Umbilical cord (tissue), 2 donors: ENCODE measurements around the gene CAMK2B. TPM values are rescaled to one million over a fixed set of nuclear protein-coding genes. Genes with fewer than 3 reads are reported as not detected.

Source experiments
- DNase-seq: peaks from one replicate; pipeline ENCODE4 v3.0.0-alpha.2; 2015; ENCODE audit warnings: low spot score
- total RNA-seq: library from RNA; depleted of rRNA; stranded (reverse); fragments of >200 nt; gene quantifications from one replicate; pipeline ENCODE4 v1.2.3, GENCODE V29; 2014; ENCODE audit warnings: low replicate concordance; ENCODE audit not compliant: insufficient read depth

The CAMK2B gene
- total RNA-seq, 1 donor from 2014 or later: not detected

- no peak for DNase-seq
Observed at GRCh38 chr7:44287488-44288380, 37.7 kb downstream of the CAMK2B start.

- DNase-seq: no peak
Observed at GRCh38 chr7:44286618-44287487, 38.5 kb downstream of the CAMK2B start.

- no peak for DNase-seq
Observed at GRCh38 chr7:44286182-44286617, 39.2 kb downstream of the CAMK2B start.

- DNase-seq: no peak
Observed at GRCh38 chr7:44285561-44285960, 39.8 kb downstream of the CAMK2B start.

GRCh38 chr7:44284881-44285541 is 40.4 kb downstream of the CAMK2B start:
- DNase-seq: no peak

GRCh38 chr7:44284216-44284615 is 41.2 kb downstream of the CAMK2B start:
- no peak for DNase-seq

- DNase-seq: no peak
Observed at GRCh38 chr7:44283381-44284211, 41.8 kb downstream of the CAMK2B start.

GRCh38 chr7:44282601-44283171 is 42.7 kb downstream of the CAMK2B start:
- no peak for DNase-seq

GRCh38 chr7:44281811-44282600 is 43.4 kb downstream of the CAMK2B start:
- DNase-seq: no peak

GRCh38 chr7:44280993-44281721 is 44.2 kb downstream of the CAMK2B start:
- DNase-seq: no peak

GRCh38 chr7:44280636-44280992 is 44.8 kb downstream of the CAMK2B start:
- no peak for DNase-seq

- DNase-seq: no peak
Observed at GRCh38 chr7:44279731-44280505, 45.5 kb downstream of the CAMK2B start.

- no peak for DNase-seq
Observed at GRCh38 chr7:44279286-44279685, 46.1 kb downstream of the CAMK2B start.

- no peak for DNase-seq
Observed at GRCh38 chr7:44278451-44279161, 46.8 kb downstream of the CAMK2B start.

- DNase-seq: no peak
Observed at GRCh38 chr7:44277851-44278250, 47.5 kb downstream of the CAMK2B start.

- no peak for DNase-seq
Observed at GRCh38 chr7:44277391-44277790, 48.0 kb downstream of the CAMK2B start.

- DNase-seq: no peak
Observed at GRCh38 chr7:44276571-44277221, 48.7 kb downstream of the CAMK2B start.
